ENCODE results near the gene COX7B2. TPM values are rescaled to one million over a fixed set of nuclear protein-coding genes. Genes with fewer than 3 reads are reported as not detected.
A peak's percentile ranks its signal among the peaks of the same experiment; 100 is the strongest.

COX7B2 gene
- total RNA-seq, 2 donors from 2014 or later, result not detected

- 52 to 68% methylated on average over 4 of the region's 4 CpGs for WGBS, 2 donors
- Histone ChIP-seq H3K27ac (no peak overlapping the region), H3K36me3 (replicated peaks in 1 of 2; ENCODE audit: insufficient read depth in 1 of 2, low read depth in 2 of 2) (no peaks in the 10 kb centered on the region), H3K9me3 (no peaks in the 10 kb centered on the region), H3K4me1 (no peaks in the 10 kb centered on the region), H3K4me3 (no peak overlapping the region), H3K27me3 (no peaks in the 10 kb centered on the region)
- DNase-seq (no peak), ATAC-seq (no peak)
- no peak for TF ChIP-seq POLR2A (IDR thresholded peaks at IDR 0.05)
- TF ChIP-seq, protein P1, sequence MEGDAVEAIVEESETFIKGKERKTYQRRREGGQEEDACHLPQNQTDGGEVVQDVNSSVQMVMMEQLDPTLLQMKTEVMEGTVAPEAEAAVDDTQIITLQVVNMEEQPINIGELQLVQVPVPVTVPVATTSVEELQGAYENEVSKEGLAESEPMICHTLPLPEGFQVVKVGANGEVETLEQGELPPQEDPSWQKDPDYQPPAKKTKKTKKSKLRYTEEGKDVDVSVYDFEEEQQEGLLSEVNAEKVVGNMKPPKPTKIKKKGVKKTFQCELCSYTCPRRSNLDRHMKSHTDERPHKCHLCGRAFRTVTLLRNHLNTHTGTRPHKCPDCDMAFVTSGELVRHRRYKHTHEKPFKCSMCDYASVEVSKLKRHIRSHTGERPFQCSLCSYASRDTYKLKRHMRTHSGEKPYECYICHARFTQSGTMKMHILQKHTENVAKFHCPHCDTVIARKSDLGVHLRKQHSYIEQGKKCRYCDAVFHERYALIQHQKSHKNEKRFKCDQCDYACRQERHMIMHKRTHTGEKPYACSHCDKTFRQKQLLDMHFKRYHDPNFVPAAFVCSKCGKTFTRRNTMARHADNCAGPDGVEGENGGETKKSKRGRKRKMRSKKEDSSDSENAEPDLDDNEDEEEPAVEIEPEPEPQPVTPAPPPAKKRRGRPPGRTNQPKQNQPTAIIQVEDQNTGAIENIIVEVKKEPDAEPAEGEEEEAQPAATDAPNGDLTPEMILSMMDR (IDR thresholded peaks at IDR 0.05), result no peak
- intact Hi-C loops (cut with DNase I), result no loop called here
These were observed 56.2 kb downstream of the COX7B2 start for GRCh38 chr4:46852800-46853199.

DNA sequence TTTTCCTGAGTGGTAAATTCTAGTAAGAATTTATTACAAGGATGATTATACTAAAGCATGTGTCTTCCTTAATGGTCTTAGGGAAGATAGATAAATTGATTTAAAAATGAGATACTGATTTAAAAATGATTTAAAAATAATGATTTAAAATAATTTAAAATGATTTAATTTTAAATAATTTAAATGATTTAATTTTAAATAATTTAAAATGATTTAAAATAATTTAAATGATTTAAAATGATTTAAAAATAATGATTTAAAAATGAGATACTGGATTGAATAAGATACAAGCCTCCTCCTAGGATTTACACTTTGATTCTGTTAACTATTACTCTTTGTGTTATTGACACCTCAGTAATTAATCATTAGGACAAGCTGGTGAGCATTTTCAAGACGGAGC lies 59.0 kb downstream of the COX7B2 start:
- no peak for DNase-seq
- Histone ChIP-seq H3K27me3 (no peaks in the 10 kb centered on the region), H3K27ac (no peak overlapping the region), H3K4me1 (no peaks in the 10 kb centered on the region), H3K9me3 (no peaks in the 10 kb centered on the region), H3K36me3 (replicated peaks in 1 of 2; ENCODE audit: insufficient read depth in 1 of 2, low read depth in 2 of 2) (no peaks in the 10 kb centered on the region), H3K4me3 (no peak overlapping the region)
- intact Hi-C loops (cut with DNase I), result no loop called here
- no peak for ATAC-seq
- 79 to 87% methylated on average over 1 of the region's 1 CpG for WGBS, 2 donors
- TF ChIP-seq, protein P1 (IDR thresholded peaks at IDR 0.05), result no peak
- TF ChIP-seq POLR2A (IDR thresholded peaks at IDR 0.05), result no peak

- peak; percentile 68 for ATAC-seq
- Histone ChIP-seq H3K4me3 (no peak overlapping the region), H3K36me3 (replicated peaks in 1 of 2; ENCODE audit: insufficient read depth in 1 of 2, low read depth in 2 of 2) (no peaks in the 10 kb centered on the region), H3K9me3 (no peaks in the 10 kb centered on the region), H3K27me3 (no peaks in the 10 kb centered on the region), H3K27ac (no peak overlapping the region), H3K4me1 (peaks cover 12% of the 10 kb centered on the region)
- no peak for TF ChIP-seq POLR2A (IDR thresholded peaks at IDR 0.05)
- TF ChIP-seq, protein P1 (IDR thresholded peaks at IDR 0.05), result peak; percentile 41 to 72 (median 67)
- WGBS, 2 donors, result 2 to 3% methylated on average over 8 of the region's 8 CpGs
- intact Hi-C loops (cut with DNase I), result no loop called here
- peak; percentile 45 to 64 (median 58) for DNase-seq
These were observed 64.6 kb downstream of the COX7B2 start for GRCh38 chr4:46844325-46844917.

- ATAC-seq (no peak), DNase-seq (no peak)
- Histone ChIP-seq H3K36me3 (replicated peaks in 1 of 2; ENCODE audit: insufficient read depth in 1 of 2, low read depth in 2 of 2) (no peaks in the 10 kb centered on the region), H3K27ac (no peak overlapping the region), H3K4me3 (no peak overlapping the region), H3K9me3 (no peaks in the 10 kb centered on the region), H3K27me3 (no peaks in the 10 kb centered on the region), H3K4me1 (peaks cover 8% of the 10 kb centered on the region)
- intact Hi-C loops (cut with DNase I), result no loop called here
- no peak for TF ChIP-seq POLR2A (IDR thresholded peaks at IDR 0.05)
- TF ChIP-seq, protein P1 (IDR thresholded peaks at IDR 0.05), result no peak
- WGBS, 2 donors, result 70 to 80% methylated on average over 1 of the region's 1 CpG
These were observed 69.9 kb downstream of the COX7B2 start for GRCh38 chr4:46839128-46839527.

DNA sequence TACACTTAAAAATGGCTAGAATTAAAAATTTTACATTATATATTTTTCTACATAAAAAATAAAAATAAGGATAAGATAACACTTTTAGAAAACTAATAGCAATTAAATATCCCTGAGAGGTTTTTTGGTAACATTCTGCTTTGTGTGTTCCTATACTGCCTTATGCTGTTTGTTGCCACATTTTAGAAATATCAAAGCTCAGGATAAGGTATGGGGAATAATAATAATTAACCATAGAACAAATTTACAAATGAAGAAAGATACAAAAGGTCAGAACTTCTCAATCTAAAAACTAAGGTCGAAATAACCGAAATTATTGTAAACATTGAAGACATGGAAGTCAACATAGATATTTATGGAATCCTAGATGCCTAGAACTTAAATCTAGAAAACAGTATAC lies 71.4 kb downstream of the COX7B2 start:
- no peak for TF ChIP-seq POLR2A (IDR thresholded peaks at IDR 0.05)
- TF ChIP-seq, protein P1 (IDR thresholded peaks at IDR 0.05), result no peak
- Histone ChIP-seq H3K27ac (no peak overlapping the region), H3K9me3 (no peaks in the 10 kb centered on the region), H3K36me3 (replicated peaks in 1 of 2; ENCODE audit: insufficient read depth in 1 of 2, low read depth in 2 of 2) (no peaks in the 10 kb centered on the region), H3K27me3 (no peaks in the 10 kb centered on the region), H3K4me3 (no peak overlapping the region), H3K4me1 (no peaks in the 10 kb centered on the region)
- no peak for ATAC-seq
- WGBS, 2 donors, result 11 to 17% methylated on average over 2 of the region's 2 CpGs
- intact Hi-C loops (cut with DNase I), result no loop called here
- DNase-seq, result no peak
